NT2/D1 (cell line): ENCODE data around the gene SLC38A10.

Experiments
- SUZ12 ChIP-seq: IDR thresholded peaks from 2 replicates; pipeline ENCODE4 v1.6.1; 2011; ENCODE audit not compliant: insufficient read length, insufficient read depth; ENCODE audit errors: extremely low read depth
- YY1 ChIP-seq: IDR thresholded peaks from 2 replicates; pipeline ENCODE4 v1.6.1; 2011; ENCODE audit not compliant: insufficient read length, insufficient read depth

GRCh38 chr17:81237591-81238489 is 57.3 kb downstream of the SLC38A10 start:
- TF ChIP-seq YY1, result no peak
- TF ChIP-seq SUZ12, result no peak
